Cardiac muscle cell (in vitro differentiated cells and primary cell): Measurements from ENCODE around the gene FOXN3. TPM values are rescaled to one million over a fixed set of nuclear protein-coding genes. Genes with fewer than 3 reads are reported as not detected.

Experiments
- DNase-seq, 2 donors: peaks; one replicate each; pipeline versions ENCODE4 v3.0.0 to v3.0.0-alpha.2; 2010 to 2017; ENCODE audit warnings: low read depth in 1 of 2, low spot score in 1 of 2
- H3K27ac ChIP-seq: fragments of 200-600 bp; sonication (generic); 2 replicates; pipeline ENCODE4 v1.5.1; 2016
- H3K27me3 ChIP-seq: fragments of 200-600 bp; sonication (generic); 2 replicates; pipeline ENCODE4 v1.6.0; 2016; ENCODE audit warnings: control low read depth
- H3K36me3 ChIP-seq: fragments of 200-600 bp; sonication (generic); 2 replicates; pipeline ENCODE4 v1.5.1; 2016; ENCODE audit warnings: control low read depth
- H3K4me1 ChIP-seq: fragments of 200-600 bp; sonication (generic); 2 replicates; pipeline ENCODE4 v1.8.1; 2017; ENCODE audit warnings: low read depth, mild to moderate bottlenecking, mixed run types
- H3K4me3 ChIP-seq: fragments of 200-600 bp; sonication (generic); 2 replicates; pipeline ENCODE4 v1.5.1; 2016; ENCODE audit warnings: mild to moderate bottlenecking
- H3K9me3 ChIP-seq: fragments of 200-600 bp; sonication (generic); 2 replicates; pipeline ENCODE4 v1.5.1; 2017; ENCODE audit warnings: low read depth, mild to moderate bottlenecking, control low read depth
- polyA plus RNA-seq: library from polyadenylated mRNA; unstranded; fragments of >200 nt; fragmentation: Nextera tagmentation; extraction: Ambion mirVana; gene quantifications from 2 replicates; pipeline ENCODE4 v1.2.1, GENCODE V29; 2016
- total RNA-seq: library from RNA; depleted of rRNA; stranded (reverse); fragments of >200 nt; gene quantifications from 2 replicates; pipeline ENCODE4 v1.2.3, GENCODE V29; 2016
- TF ChIP-seq, protein P1 (sequence below): IDR thresholded peaks from 2 replicates; pipeline ENCODE4 v1.5.1; 2012; ENCODE audit warnings: low read depth, mild to moderate bottlenecking, low read length

Gene FOXN3
- total and polyA plus RNA-seq, 2 experiments from 2014 or later, result 43.8 to 74.8 TPM

GRCh38 chr14:89248411-89249064 lies 168.5 kb downstream of the FOXN3 start:
- Histone ChIP-seq H3K4me1 (peaks cover 12% of the 10 kb centered on the region), H3K27ac (peak overlapping the region; percentile 66), H3K36me3 (no peaks in the 10 kb centered on the region), H3K4me3 (no peak overlapping the region), H3K27me3 (no peaks in the 10 kb centered on the region), H3K9me3 (no peaks in the 10 kb centered on the region)
- TF ChIP-seq, protein P1, sequence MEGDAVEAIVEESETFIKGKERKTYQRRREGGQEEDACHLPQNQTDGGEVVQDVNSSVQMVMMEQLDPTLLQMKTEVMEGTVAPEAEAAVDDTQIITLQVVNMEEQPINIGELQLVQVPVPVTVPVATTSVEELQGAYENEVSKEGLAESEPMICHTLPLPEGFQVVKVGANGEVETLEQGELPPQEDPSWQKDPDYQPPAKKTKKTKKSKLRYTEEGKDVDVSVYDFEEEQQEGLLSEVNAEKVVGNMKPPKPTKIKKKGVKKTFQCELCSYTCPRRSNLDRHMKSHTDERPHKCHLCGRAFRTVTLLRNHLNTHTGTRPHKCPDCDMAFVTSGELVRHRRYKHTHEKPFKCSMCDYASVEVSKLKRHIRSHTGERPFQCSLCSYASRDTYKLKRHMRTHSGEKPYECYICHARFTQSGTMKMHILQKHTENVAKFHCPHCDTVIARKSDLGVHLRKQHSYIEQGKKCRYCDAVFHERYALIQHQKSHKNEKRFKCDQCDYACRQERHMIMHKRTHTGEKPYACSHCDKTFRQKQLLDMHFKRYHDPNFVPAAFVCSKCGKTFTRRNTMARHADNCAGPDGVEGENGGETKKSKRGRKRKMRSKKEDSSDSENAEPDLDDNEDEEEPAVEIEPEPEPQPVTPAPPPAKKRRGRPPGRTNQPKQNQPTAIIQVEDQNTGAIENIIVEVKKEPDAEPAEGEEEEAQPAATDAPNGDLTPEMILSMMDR, result no peak
- peak in 1 of 2 donors; percentile 17 for DNase-seq

DNA sequence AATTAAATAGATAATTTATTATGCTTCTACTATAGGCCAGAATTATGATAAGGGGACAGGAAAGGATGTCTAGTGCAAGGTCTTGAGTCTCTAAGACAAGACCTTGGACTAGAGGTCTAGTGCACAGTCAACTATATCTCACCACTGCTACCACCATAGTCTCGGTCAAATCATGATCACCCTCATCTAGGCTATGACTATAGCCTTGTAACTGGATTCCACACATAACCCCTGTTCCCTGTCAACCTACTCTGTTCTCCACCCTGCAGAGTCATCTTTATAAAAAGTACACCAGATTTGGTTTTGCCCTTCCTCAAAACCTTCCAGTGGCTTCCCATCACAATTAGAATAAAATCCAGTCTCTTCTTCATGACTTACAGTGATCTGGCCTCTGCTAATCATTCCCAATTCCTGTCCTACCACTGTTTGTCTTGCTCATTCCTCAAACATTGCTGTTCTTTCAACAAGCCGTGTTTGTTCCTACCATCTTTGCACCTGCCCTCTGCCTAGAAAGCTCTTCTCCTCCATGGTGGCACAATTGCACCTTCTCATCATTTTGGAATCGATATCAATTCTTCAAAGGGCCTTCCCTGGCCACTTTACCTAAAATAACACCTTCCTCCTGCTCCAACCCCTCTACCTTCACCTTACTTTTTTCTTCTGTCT lies 169.4 kb downstream of the FOXN3 start:
- peaks cover 20% of the 10 kb centered on the region for H3K4me1 ChIP-seq
- DNase-seq, result no peak
- no peaks in the 10 kb centered on the region for H3K27me3 ChIP-seq
- no peaks in the 10 kb centered on the region for H3K9me3 ChIP-seq
- no peak overlapping the region for H3K4me3 ChIP-seq
- TF ChIP-seq, protein P1, result no peak
- no peak overlapping the region for H3K27ac ChIP-seq
- no peaks in the 10 kb centered on the region for H3K36me3 ChIP-seq

- no peak overlapping the region for H3K4me3 ChIP-seq
- H3K9me3 ChIP-seq, result no peaks in the 10 kb centered on the region
- H3K36me3 ChIP-seq, result no peaks in the 10 kb centered on the region
- DNase-seq, result no peak
- H3K27me3 ChIP-seq, result no peaks in the 10 kb centered on the region
- TF ChIP-seq, protein P1, result no peak
- H3K27ac ChIP-seq, result no peak overlapping the region
- H3K4me1 ChIP-seq, result peaks cover 20% of the 10 kb centered on the region
These were observed 170.7 kb downstream of the FOXN3 start for GRCh38 chr14:89246290-89246689.

GRCh38 chr14:89245802-89246201 lies 171.2 kb downstream of the FOXN3 start:
- Histone ChIP-seq H3K36me3 (no peaks in the 10 kb centered on the region), H3K4me3 (no peak overlapping the region), H3K4me1 (peaks cover 20% of the 10 kb centered on the region), H3K9me3 (no peaks in the 10 kb centered on the region), H3K27ac (no peak overlapping the region), H3K27me3 (no peaks in the 10 kb centered on the region)
- no peak for DNase-seq
- TF ChIP-seq, protein P1, result no peak

DNA sequence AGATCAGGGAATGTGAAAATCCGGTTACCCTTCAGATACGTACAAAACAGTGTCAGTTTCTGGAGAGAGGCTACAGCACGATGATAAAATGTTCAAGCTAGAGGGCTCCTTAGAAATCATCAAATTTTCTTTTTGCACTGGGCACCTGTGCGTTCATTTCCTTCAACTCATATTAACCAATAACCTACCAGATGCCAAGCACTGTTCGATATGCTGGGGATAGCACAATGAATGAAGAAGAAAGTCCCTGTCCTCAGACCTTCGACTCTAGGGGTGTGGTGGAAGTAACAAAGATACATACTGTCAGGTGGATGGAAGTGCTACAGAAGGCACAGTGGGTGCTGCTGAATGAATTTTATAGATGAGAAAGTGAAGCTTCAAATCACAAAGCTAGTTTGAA lies 172.3 kb downstream of the FOXN3 start:
- peaks cover 20% of the 10 kb centered on the region for H3K4me1 ChIP-seq
- TF ChIP-seq, protein P1, result no peak
- H3K27ac ChIP-seq, result no peak overlapping the region

More for the DNA sequence above, 172.3 kb downstream of the FOXN3 start:
- Histone ChIP-seq H3K4me3 (no peak overlapping the region), H3K27me3 (no peaks in the 10 kb centered on the region), H3K36me3 (no peaks in the 10 kb centered on the region), H3K9me3 (no peaks in the 10 kb centered on the region)
- DNase-seq, result no peak
